GM11168 (cell line): ENCODE measurements around the gene LPA.

Experiments
- in situ Hi-C: fragments of 300-500 bp; cut with MboI; formaldehyde crosslinking; loops from one replicate; pipeline ENCODE4 v1.12.0; 2022; ENCODE audit warnings: low sequenced_read_pairs; ENCODE audit not compliant: unreplicated experiment

The LPA gene

DNA sequence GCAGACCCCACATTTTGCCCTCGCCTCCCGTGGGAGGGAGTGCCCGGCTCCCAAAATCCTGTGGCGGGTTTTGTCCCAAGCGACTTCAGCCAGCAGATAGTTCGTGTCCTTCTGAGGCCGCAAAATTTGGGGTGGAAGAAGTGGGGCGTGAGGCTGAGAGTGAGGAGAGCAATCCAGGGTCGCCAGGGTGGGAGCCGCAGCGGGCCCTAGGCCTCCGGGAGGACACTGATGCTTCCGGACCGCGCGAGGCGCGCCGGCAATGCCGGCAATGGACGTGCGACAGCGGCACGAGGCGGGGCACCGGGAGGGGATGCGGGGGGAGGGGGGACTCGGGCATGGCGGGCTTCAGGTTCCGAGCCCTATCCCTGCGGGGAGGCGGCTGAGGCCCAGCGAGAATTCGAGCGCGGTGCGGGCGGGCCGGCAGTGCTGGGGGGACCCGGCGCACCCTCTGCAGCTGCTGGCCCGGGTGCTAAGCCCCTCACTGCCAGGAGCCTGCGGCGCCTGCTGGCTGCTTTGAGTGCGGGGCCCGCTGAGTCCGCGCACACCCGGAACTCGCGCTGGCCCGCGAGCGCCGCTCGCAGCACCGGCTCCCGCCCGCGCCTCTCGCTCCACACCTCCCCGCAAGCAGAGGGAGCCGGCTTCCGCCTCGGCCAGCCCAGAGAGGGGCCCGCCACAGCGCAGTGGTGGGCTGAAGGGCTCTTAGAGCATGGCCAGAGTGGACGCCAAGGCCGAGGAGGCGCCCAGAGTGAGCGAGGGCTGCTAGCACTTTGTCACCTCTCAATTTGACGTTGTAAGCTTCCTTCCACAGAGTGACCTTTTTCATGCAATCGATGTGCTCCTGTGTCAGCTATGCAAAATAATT is 143.8 kb downstream of the LPA start:
- in situ Hi-C loops = no loop called here

DNA sequence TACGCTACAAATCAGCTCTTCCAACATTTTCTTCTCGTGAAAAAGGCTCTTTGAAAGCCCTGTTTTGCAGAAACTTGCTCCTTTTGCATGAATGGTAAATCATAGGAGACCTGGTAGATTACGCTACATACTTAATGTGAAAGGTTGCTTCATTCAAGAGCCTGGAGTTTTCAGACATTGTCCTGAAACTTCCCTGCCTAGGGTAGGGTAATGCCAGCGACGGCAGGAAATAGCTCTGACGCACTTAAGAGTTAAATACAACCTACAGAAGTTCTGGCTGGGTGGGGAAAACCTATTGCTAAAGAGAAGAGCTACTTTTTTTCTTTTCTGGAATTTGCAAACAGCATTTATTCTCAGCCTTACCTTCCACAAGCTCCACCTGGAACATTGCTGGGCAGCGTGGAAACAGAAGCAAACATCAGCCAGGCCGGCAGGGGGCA is 144.5 kb downstream of the LPA start:
- in situ Hi-C loops = no loop called here

DNA sequence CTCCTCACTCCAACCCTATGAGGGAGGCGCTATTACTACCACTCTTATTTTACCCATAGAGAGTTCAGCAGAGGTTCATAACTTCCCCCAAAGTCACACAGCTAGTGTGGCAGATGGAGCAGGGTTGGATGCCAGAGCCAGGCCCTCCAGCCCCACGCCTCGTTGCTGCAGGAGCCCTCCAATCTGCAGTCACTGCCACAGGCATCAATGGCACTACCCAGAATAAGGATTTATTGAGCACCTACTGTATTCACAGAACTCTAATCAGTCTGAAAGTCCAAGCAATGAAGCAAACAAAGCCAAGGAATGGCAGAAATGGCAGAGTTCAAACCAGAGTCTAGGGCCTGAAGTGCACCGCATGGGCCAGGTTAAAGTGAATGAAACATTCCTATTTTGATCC is 144.9 kb downstream of the LPA start:
- in situ Hi-C loops = no loop called here

DNA sequence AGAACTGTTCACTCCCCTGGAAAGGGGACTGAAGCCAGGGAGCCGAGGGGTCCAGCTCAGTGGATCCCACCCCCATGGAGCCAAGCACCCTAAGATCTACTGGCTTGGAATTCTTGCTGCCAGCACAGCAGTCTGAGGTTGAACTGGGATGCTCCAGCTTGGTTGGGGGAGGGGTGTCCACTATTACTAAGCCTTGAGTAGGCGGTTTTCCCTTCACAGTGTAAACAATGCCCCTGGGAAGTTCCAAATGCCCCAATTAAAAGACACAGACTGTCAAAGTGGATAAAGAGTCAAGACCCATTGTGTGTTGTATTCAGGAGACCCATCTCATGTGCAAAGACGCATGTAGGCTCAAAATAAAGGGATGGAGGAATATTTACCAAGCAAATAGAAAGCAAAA is 150.2 kb downstream of the LPA start:
- in situ Hi-C loops = no loop called here

DNA sequence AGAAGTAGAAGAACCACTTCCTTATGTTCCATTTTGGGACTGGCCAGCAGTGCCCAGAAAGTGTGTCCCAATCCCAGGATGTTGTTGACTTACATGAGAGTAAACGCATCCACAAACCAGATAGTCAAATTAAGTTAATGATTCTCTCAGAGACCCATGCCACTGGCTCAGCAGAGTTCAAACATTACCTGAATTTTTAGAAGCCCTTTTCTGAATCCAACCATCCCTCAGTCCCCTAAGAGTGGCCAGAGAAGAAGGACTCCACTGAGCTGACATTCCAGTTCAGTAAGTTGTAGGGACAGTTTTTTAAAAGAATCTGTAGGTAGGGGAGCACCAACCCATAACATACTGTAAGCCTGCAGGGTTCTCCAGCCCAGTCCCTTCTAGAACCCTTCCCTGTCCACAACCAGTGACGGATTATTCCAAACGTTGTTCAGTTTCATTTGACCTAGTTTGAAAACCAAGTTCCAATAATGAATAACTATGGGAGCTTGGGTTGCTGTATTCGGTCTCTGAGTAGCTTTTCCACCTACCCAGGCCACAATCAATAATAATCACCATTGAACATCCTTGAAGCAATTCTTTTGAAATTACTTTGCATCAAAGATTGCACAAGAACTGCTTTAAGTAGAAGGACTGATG is 153.0 kb downstream of the LPA start:
- in situ Hi-C loops = no loop called here

DNA sequence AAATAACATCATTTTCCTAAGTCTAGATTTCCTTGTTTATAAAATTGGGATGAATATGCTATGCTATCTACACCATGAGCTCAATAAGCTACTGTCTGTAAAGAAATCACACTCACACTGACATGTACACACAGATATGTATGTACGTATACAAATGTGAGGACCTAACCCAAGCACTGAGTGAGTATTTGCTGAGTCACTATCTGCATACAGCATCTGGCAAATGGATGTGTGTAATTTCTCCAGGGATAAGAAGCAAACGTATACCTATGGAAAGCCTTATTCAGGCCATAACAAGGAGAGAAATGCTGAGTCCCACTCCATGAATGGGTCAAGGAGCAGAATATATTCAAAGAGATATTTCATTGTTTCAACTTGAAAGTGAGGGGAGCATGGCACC is 153.9 kb downstream of the LPA start:
- in situ Hi-C loops = no loop called here

DNA sequence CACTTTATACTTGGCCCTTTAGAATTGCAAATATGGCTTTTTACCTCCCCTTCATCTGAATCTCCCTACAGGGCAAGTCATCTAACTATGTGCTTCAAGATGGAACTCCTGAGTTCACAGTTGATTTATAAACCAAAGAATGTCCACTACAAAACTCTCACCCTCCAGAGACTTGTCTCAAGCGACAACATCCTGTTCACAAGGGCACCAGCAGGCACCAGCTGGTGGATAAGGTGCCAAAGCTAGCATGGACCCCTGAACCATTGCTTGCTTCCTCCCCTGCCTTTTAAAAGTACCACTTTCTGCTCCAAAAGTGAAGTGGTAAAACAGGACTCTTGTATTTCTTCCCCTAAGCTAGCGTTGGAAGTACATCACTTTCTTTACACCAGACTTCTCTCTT is 154.5 kb downstream of the LPA start:
- in situ Hi-C loops = no loop called here

DNA sequence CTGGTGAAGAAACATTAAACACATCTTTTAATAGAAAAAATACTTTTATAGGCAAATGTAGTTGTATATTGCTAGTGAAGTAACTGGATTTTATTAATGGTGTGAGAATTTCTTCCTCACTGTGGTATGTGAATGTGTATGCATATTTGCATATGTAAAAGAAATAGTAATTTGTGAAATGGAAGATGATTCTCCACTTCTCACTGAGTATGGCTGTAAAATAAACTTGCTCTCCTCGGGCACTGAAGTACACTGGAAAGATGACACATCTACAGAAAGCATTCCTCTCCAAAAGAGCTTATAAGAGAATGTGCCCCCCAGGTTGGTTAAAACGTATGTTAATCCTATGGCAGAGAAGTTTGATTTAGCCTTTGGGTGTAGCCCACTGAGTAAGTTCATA is 155.5 kb downstream of the LPA start:
- in situ Hi-C loops = no loop called here

DNA sequence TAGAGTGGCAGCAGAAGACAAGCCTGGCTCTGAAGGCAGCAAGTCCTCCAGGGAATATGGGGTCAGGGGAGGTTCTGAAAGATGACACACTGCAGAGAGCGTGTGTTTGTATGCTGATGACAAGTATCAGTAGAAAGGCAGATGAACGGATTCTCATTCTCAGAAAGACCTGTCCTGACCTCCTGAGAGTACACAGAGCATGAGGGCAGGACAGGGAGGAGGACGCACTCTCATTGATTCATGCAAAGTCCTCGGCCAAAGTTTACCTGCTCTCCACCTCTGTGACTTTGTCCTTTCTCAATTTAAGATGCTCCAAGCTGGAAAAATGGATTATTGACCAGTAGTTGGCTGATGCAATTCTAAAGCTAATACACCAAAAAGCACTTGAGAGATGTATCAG is 156.7 kb downstream of the LPA start:
- in situ Hi-C loops = no loop called here

DNA sequence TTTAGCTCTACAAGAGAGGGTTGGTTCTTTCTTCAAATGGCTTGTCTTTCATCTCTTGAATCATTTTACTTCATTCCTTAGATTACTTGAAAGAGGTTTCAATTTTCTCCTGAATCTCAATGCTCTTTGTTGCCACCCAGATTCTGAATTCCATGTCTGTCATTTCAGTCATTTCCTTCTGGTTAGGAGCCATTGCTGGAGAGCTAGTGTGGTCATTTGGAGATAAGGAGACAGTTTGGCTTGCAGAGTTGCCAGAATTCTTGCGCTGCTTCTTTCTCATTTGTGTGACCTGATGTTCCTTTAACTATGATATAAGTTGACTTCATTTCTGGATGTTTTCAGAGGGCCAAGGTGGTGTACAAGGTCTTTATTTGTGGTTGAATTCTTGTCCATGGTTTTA is 158.1 kb downstream of the LPA start:
- in situ Hi-C loops = no loop called here

DNA sequence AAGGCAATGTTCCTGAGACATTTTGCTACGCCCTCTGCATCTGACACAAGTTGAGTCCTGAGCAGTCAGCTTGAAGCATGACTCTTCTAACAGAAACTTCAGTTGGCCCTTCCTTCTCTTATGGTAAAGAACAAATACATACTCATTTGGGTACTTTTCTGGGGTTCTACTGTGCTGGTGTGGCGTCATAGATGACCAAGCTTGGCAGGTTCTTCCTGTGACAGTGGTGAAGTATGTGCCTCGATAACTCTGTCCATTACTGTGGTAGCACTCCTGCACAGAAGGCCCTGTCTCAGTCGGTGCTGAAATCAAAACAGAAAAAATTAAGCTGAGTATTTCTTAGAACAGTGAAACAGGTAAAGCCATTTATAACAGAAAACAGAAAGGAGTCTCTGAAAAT is 163.4 kb downstream of the LPA start:
- in situ Hi-C loops = no loop called here

DNA sequence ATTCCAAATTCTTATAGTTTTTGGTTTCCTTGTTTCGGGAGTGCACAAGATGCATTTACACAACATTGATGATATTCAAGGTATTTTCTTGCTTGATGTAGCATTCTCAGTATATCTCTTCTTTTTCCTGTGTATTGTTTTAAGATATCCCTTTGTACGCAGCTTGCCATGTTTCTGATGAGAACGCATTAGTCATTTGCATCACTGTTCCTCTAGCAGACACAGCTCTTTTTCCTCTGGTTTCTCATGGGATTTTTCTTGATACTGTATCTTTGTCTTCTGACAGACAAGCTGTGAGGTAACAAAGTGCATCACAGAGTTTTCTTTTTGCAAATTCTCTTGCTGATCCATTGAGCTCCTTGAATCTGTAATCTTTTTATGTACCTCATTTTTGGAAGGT is 169.5 kb downstream of the LPA start:
- in situ Hi-C loops = no loop called here

DNA sequence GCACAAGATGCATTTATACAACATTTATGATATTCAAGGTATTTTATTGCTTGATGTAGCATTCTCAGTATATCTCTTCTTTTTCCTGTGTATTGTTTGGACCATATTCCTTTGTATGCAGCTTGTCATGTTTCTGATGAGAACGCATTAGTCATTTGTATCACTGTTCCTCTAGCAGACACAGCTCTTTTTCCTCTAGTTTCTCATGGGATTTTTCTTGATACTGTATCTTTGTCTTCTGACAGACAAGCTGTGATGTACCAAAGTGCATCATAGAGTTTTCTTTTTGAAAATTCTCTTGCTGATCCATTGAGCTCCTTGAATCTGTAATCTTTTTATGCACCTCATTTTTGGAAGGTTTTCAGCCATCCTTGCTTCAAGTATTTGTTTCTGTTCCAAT is 175.0 kb downstream of the LPA start:
- in situ Hi-C loops = no loop called here

DNA sequence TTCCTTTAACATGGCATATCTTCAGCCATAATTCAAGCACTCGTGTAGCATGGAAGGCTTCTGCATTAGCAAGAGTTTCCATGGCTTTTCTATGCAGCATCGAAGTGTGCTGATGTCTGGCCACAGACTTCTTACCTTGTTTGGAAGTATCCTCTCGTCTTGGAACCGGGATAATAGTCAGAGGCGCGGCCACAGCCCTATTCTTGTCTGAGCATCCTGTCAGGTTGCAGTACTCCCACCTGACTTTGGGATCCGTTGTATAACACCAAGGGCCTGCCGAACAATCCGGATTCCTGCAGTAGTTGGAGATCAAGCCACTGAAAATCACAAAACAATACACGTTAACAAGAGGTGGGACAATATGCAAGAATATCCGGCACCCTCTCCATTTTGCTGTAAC is 177.0 kb downstream of the LPA start:
- in situ Hi-C loops = no loop called here
